HG03442 (cell line): ENCODE measurements around the gene MACROD2.
"Not testable (repeated sequence)": the region's sequence is repeated elsewhere in the genome, so short reads cannot be mapped to it uniquely, and the experiment has no call there.

Experiments used
- ATAC-seq: cut with Tn5 transposase; IDR thresholded peaks from one replicate; pipeline ENCODE4 v1.9.1; 2021; ENCODE audit warnings: mild to moderate bottlenecking, moderate library complexity; ENCODE audit not compliant: unreplicated experiment

The MACROD2 gene

GRCh38 chr20:14924433-14924832 lies 929.1 kb downstream of the MACROD2 start:
- ATAC-seq, result no peak

GRCh38 chr20:14925300-14925699 lies 930.0 kb downstream of the MACROD2 start:
- ATAC-seq, result no peak

- ATAC-seq, result not testable (repeated sequence)
Measured at GRCh38 chr20:14926436-14926835, 931.1 kb downstream of the MACROD2 start.

- no peak for ATAC-seq
Measured at GRCh38 chr20:14928083-14928482, 932.8 kb downstream of the MACROD2 start.

GRCh38 chr20:14929388-14929787 lies 934.1 kb downstream of the MACROD2 start:
- no peak for ATAC-seq

- no peak for ATAC-seq
Measured at GRCh38 chr20:14932040-14932439, 936.7 kb downstream of the MACROD2 start.

DNA sequence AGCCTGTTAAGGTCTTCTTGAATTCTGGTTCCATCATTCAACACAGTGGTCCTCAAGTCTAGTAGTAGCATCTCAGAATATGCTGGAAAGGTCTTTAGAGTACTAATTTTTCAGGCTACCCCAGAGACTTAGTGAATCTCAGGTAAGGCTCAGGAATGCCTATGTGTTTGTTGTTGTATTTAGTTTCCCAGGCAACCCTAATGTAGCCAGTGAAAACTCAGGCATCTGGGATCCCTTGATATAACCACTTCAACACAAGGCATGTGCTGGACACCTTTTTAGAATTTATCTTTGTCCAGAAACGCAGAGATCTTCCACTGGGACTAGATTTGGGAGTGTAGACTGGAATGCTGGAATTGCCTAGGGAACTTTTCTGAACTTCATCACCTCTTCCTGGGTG lies 940.0 kb downstream of the MACROD2 start:
- ATAC-seq, result no peak

DNA sequence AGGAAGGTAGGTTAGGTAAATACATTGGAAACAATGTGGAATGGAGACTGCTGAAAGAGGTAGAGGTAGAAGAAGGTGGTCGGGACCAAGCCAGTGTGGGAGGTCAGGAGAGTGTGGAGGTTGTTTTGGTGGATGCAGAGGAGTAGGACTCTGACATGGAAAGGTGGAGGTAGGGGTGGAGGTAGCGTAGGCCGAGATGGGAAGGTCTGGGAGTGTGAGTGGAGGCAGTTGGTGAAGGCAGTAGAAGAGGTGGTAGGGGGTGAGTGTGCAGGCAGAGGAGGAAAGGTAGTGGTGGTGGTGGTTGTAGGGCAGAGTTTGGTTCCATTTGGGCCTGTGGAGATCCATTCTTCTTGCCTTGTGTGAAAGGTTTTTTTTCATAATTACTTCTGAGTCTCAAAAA lies 941.7 kb downstream of the MACROD2 start:
- ATAC-seq, result no peak

DNA sequence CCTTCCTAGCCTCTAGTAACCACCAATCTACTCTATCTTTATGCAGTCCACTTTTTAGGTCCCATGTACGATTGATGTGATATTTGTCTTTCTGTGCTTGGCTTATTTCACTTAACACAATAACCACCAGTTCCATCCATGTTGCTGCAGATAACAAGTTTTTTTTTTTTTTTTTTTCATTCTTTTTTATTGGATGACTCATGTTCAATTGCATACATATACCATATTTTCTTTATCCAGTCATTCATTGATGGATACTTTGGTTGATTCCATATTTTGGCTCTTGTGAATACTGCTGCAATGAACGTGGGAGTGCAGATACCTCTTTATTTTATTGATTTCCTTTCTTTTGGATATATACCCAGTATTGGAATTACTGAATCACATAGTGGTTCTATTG lies 942.5 kb downstream of the MACROD2 start:
- no peak for ATAC-seq

DNA sequence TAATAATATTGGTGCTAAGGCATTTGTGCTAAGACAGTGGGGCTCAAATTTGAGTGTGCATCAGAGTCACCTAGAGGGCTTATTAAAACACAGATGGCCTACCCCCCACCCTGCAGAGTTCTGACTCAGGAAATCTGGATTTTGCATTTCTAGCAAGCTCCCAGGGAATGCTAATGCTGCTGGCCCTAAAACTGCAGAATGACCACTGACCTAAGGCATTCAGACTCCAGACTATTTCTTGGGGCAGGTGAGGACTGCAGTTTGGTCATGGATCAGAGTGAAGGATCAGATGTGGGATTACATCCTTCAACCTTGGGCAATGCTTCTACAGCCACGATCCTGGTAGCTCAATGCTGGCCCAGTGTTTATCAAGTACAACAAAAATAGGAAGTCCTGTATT lies 952.2 kb downstream of the MACROD2 start:
- ATAC-seq, result no peak

- ATAC-seq, result no peak
Measured at GRCh38 chr20:14947946-14948345, 952.6 kb downstream of the MACROD2 start.

DNA sequence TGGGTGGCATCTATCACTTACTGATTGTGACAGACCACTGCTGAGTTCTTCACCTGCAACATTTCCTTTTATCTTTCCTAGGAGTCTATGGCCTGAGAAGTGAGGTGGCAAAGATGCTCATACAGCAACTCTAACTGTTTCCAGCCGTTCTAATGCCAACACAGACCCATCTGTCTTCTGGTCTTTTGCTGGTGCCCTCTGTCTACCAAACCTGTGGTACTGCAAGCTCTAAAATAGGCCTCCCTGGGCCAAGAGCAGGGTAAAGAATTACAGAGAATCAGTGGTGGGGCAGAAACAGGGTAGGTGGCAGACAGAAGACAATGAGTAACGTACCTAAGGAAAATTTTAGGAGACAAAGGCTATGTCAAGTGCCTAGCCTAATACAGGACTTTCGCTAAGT lies 953.1 kb downstream of the MACROD2 start:
- no peak for ATAC-seq

DNA sequence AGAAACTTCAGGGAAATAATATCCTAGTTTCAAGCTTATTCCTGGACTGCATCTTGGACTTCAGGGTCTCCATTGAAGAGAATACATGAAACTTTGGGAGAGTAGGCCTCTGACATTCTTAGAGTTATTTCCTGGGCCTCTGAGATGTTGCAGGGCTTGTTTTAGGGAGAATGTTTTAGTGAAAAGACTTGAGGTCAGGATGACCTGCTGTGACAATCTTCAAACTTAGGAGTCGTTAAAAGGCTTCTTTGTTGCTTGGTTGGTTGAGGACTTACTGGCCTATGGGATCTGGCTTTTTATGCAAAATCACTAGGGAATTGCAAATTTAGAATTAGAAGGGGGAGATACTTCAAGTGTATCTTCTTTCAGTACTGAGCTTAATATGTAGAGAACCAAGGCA lies 955.3 kb downstream of the MACROD2 start:
- no peak for ATAC-seq

DNA sequence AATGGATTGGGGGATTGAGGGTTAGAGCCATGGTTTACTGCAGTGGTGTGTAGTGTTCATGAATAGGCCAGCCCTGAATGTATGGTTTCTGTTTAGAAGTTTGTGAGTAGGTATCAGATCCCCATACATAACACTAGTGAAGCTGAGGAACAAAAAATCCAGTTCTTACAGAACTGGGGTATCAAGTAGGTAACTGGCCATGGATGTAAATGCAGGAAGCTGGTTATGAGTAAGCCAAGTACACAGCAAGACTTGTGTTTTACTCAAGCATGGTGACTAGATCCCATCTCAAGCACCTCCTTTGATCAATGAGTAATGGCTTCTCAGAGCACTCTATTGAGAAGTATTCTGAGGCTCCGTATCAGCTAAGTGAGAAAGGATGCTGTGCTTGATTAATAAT lies 955.8 kb downstream of the MACROD2 start:
- ATAC-seq, result no peak

DNA sequence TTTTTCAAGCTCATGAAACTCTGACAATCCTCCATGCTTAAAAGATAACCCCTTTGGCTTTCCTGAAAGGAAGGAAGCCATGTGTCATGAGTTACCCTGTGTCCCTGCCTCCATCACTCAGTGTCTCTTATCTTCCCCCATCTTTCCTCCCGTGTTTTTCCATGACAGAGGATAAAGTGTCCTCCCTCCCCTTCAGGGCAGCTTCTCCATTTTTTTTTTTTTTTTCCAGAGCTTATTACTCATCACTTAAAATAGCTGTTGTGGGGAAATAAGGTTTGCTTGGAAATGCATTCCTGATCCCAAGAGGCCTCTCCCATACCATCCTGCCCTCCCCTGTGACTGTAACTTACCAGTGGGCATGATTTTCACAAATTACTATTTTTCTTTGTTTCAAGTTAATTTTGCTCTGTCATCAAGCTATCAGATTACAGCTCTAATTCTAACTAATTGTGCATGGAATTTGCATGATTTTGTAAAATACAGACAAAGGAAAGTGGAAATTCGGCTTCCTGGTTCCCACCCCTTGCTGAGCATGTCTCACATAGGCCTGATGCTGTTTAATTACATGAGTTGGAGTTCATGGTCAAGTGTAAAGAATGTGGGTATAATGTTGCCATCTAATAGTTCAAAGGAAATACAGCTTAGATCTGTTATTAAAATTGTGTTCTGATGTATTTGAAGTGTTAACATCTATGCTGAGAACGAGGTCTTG lies 956.5 kb downstream of the MACROD2 start:
- ATAC-seq, result no peak

GRCh38 chr20:14953736-14954135 lies 958.4 kb downstream of the MACROD2 start:
- no peak for ATAC-seq

DNA sequence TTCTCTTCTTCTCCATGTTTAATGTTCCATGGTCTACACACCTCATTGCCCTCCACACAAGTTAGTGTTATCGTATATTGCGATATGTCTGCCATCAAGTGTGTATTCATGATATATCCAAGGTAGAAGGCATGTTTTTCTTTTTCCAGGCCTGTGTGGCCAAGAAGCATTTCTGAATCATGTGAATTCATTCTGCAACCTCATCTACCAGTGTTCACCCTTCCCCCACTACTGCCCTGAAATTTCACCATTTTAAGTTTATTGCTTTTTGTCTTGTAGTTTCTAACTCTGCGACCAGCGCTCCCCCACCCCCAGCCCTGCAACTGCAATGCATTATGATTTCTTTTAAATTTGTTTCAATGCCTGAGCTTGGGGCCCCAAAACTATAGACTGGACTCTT lies 960.1 kb downstream of the MACROD2 start:
- no peak for ATAC-seq

- no peak for ATAC-seq
Measured at GRCh38 chr20:14956026-14956425, 960.7 kb downstream of the MACROD2 start.

DNA sequence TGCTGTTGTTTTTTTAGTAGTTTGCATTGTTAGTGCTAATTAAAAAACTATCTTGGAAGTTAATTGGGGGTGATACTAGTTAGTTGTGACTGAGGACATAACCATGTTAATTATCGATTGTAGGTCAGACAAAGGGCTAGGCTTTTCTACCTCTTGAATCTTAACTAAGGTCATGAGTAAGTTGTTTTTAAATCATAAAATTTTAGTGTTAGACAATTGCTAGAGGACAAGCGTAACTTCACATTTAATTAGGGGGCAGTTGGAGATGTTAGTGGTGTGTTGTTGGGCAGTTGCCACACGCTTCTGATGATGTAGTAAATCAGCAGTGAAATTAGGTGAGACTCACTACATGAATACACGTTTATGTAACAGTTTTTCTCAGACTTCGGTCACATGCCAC lies 961.2 kb downstream of the MACROD2 start:
- ATAC-seq, result no peak

- ATAC-seq, result no peak
Measured at GRCh38 chr20:14957402-14957801, 962.1 kb downstream of the MACROD2 start.

DNA sequence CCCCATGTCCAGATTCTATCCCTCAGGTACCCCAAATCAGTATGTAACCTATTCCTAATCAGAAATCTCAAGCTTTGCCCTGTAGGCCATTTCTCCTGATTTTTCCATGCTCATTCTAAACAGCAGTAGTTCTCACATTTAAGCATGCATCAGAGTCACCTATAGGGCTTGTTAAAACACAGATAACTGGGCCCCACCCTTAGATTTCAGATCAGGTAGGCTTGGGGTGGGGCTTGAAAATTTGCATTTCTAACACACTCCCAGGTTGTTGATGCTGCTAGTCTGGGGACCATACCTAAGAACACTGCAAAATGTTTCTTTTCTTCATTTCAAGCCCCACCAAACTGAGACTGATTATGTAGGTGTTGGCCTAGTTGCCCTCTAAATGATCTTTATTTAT lies 963.3 kb downstream of the MACROD2 start:
- no peak for ATAC-seq

DNA sequence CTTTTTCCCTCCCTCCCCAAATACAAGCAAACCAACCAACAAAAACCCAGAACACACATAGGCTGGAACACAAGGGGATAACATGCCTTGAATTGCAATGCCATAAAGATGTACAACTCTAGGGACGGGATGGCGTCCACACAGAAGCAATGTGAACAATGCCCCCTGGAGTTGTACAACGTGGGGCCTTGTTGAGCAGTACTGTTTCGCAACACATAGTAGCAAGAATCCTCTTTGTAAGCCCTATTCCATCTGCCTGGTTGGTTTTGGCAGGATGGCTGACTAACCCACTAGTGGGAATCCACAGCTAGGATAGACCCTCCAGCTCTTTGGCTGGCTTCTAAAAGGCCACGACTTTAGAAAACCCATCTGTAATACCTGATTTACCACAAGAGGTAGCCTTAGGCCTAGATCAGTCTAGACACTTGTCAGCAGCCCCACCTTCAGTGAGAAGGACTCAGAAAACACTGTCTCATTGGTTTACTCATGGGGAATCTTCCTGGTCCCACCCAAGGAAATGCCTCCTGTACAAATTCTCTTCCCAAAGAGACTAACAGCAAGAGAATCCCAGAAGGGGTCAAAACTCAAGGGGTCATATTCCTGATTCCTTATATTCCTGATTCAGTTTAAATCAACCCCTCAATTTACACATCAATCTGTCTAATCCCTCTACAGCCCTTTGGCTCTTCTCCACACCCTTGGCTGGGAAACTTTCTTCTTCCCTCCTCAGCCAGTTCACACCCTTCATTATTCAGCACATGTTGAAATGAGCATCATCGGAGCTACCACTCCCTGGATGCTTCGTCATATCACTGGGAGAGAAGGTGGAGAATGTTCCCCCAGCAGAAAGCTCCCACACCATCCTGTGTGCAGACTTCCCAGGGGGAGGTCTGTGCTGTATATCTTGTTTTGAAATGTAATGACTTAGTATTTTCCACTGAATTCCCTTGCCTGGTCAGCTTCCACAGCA lies 964.5 kb downstream of the MACROD2 start:
- ATAC-seq, result no peak
